Endometrial microvascular endothelial cells (primary cell): ENCODE data around the gene COL25A1. TPM values are rescaled to one million over a fixed set of nuclear protein-coding genes. Genes with fewer than 3 reads are reported as not detected.

ENCODE experiments used
- in situ Hi-C: cut with HindIII; loops from 2 replicates; pipeline ENCODE4 v1.10.0; 2017; ENCODE audit warnings: low sequenced_read_pairs, low pct_unique_long_range_greater_than_20kb; ENCODE audit errors: inconsistent ontology term
- total RNA-seq: library from RNA; depleted of rRNA; stranded (reverse); fragments of >200 nt; gene quantifications from one replicate; pipeline ENCODE4 v1.2.3, GENCODE V29; 2015; ENCODE audit errors: inconsistent ontology term

COL25A1 gene
- total RNA-seq, 1 donor from 2014 or later: 4.3 TPM

- in situ Hi-C loops: no loop called here
Observed at GRCh38 chr4:108919226-108919893, 383.1 kb downstream of the COL25A1 start.

- in situ Hi-C loops: no loop called here
Observed at GRCh38 chr4:108917255-108917654, 385.2 kb downstream of the COL25A1 start.

- in situ Hi-C loops: no loop called here
Observed at GRCh38 chr4:108916638-108917037, 385.8 kb downstream of the COL25A1 start.

GRCh38 chr4:108906866-108907367 is 395.5 kb downstream of the COL25A1 start:
- in situ Hi-C loops: no loop called here

DNA sequence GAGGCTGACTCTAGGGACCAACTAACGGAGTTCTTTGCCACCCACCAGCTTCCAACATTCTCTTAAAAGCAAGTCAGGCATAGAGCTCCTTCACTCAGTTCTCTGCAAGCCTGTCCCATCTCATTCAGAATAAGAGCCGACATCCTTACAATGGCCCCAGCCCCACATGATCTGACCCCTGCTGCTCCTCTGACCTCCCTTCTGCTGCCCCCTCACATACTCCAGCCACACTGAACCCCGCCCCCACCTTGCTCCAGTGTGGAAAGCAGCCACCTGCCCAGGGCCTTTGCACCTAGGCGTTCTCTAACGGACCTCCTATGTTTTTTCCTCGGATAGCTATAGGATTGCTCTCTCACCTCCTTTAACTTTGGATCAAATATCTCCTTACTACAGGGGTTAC is 396.5 kb downstream of the COL25A1 start:
- in situ Hi-C loops: no loop called here

DNA sequence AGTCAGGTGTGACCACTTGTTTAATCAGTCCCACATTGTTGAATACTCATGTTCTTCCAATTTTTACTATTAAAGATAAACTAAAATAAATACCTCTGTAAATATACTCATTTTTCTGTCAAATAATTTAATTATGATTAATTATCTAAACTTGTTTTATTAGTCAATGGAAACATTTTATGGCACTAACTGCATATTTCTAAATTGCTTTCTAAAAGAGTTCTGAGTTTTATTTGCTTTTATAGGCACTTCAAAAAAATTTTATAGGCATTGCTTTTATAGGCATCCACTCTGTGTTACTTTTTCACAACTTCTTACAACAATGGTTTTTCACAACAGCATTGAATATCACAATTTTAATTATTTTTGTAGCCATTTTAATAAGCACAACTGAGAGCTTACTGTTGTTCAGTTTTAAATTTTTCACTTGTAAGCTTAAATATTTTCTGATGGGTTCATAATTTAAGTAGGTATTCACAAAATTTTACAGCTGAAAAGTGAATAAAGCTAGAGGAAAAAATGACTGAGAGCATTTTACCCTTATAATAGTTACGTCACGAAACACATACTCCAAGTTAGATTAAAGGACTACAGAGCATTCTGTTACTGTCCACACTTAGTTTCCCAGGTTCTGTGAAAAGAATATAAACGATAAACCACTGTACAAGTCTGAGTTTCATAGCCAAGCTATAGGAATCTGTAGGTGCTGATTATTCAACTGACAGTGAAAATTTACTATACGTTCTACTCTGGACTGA is 398.8 kb downstream of the COL25A1 start:
- in situ Hi-C loops: no loop called here

- in situ Hi-C loops: no loop called here
Observed at GRCh38 chr4:108902769-108903168, 399.7 kb downstream of the COL25A1 start.

DNA sequence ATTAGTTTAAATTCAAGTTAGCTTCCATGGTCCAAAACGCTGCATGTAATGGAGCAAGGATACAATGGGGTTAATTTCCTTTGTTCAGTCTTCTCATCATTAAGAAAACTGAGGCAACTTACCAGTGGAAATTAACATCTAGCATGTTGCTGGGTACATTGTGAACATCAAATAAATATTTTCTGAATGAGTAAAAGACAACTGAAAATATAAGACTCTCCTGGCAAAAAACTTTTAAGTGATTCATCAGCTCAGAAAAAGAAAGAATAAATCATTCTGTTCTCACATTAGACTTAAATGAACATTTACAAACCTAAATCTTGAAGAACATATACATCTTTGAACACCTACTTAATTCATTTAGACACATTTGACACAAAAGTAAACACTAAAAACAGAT is 401.2 kb downstream of the COL25A1 start:
- in situ Hi-C loops: no loop called here

DNA sequence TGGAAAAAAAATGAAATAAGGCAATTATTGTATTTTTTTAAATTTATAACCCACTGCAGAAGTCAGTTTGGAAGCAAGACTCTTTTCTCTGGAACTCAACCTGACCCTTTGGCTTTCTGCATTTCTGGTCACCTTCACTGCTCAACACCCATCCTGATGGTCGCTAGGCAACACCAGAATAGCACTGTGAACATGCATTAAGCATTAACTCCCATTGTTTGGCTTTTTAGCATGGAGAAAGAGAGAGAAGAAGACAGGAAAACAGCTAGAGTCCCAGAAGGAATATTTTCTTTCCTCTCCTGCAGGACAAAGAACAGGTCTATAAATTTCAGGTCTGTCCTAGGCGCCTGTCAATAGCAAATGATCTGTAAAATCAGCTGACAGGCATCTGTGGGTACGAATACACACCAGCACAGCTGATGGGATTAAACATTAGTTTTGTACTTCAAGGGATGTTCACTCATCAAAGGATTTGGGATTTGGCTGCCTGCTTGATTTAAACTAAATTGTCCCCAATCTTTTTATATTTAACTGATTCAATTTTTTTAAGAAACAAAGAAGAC is 402.4 kb downstream of the COL25A1 start:
- in situ Hi-C loops: no loop called here

- in situ Hi-C loops: no loop called here
Observed at GRCh38 chr4:108893468-108893867, 409.0 kb downstream of the COL25A1 start.

DNA sequence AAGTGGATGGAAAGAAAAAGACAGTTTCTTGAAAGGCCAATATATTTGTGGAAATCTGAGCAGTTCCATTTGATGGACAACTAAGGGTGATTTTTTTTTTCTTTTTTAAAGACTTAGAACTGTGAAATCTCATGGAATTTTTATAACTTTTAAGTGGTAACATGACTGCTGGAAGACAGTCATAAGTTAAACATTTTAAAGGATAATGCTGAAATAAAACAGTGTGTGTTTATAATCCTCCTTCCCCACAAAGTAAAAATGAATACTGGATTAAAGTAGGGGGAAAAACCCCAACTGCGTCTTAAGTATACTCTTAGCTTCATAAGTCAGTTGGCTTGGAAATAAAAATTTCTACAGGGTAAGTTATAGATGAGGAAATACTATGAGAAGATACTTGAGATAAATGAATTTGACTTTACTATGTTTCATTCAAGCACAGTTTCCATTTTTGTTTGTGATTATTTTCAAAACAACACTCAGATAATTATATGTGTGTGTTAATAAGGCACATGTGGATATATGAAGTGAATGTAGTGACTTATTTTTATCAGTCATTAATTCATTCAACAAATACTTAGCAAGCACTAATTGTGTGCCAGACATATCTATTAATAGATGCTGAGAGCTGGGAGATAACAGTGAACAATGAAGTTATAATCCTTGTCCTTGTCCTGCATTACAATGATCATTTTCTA is 410.4 kb downstream of the COL25A1 start:
- in situ Hi-C loops: no loop called here

DNA sequence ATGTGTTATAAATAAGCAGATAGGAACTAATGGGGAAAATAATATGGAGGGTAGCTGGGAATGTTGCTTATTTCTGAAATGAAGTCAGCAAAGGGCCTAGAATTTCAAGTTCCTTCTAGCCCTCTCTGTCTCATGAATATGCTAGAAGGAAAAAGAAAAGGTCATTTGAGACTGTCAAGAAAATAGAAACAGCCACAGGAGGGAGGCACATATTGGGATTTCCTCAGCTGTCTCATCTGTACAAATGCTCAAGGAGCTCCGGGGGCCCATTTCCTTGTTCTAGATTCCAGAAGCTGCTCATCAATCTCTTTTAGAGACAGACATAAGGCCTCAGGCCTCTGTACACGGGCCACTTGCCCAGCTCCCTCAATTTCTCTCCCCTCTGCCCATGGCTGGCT is 412.0 kb downstream of the COL25A1 start:
- in situ Hi-C loops: no loop called here

DNA sequence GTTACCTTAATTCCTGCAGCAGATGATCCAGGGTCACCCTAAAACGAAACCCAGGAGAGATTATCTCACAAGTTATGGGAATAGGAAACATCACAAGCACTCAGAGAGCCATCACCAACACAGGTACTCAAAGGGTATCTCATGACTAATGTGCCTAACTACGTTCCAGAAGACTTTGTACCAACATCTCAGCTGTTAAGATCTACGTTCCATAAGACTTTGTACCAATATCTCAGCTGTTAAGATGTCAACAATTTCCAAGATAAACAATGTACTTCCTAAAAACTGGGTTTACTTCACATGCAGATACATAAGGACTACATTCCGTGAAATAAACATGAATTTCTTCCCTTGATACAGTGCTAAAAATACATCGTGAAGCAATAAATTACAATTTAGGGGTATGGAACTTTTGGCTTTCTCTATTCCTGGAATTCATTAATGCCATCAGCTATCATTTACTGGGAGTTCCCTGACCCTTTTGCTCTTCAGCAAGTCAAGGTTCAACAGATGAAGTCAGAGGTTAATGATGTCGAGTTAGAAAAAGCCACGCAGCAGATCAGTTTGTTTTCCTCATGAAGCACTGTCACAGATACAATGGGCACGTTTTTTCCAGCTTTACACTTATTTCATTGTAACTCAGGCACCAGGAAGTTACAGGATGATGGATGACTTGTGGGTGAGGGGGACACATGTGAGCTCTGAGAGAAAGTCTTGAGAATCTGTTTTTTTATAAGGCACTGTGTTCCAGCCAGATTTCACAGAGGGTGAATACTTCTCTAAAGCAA is 412.6 kb downstream of the COL25A1 start:
- in situ Hi-C loops: no loop called here

GRCh38 chr4:108888769-108889168 is 413.7 kb downstream of the COL25A1 start:
- in situ Hi-C loops: no loop called here

- in situ Hi-C loops: no loop called here
Observed at GRCh38 chr4:108887034-108887433, 415.4 kb downstream of the COL25A1 start.

- in situ Hi-C loops: no loop called here
Observed at GRCh38 chr4:108885211-108885610, 417.2 kb downstream of the COL25A1 start.

GRCh38 chr4:108884596-108884995 is 417.9 kb downstream of the COL25A1 start:
- in situ Hi-C loops: no loop called here

DNA sequence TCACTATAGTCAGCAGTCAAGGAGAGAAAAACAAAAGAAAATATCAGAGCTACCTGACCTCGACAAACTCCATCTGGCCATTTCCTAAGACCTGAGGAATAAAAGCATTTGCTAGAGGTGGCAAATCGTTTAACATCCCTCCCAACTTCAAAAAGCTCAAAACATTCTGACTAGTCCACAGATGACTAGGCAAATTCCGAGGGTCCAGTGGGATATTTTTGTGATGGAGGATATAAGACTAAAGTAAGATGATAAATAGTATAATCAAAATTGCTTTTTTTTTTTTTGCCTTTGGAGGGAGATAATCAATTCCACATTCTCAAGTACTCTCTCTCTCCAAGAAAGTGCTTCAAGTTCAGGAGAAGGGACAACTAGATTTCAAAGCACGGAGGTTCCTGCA is 420.5 kb downstream of the COL25A1 start:
- in situ Hi-C loops: no loop called here

DNA sequence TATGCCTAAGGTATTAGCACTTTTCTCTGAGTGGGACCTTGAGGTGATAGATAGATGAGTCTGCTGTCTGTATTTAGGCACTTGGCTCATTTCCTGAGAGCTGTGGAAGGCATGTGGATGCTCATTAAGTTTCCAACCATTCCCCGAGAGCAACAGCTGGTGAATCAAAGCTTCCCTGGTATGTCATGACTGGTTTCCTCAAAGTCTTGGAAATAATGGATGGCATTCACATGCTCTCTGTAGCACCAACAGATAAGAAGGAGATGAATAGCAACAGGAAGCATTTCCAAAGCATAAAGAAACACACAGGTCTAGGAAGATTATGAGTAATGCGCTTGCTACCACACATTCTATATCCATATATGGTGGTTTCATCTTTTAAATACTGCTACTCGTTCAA is 421.3 kb downstream of the COL25A1 start:
- in situ Hi-C loops: no loop called here
